ENCODE results near the gene SERINC1.

SERINC1 gene

DNA sequence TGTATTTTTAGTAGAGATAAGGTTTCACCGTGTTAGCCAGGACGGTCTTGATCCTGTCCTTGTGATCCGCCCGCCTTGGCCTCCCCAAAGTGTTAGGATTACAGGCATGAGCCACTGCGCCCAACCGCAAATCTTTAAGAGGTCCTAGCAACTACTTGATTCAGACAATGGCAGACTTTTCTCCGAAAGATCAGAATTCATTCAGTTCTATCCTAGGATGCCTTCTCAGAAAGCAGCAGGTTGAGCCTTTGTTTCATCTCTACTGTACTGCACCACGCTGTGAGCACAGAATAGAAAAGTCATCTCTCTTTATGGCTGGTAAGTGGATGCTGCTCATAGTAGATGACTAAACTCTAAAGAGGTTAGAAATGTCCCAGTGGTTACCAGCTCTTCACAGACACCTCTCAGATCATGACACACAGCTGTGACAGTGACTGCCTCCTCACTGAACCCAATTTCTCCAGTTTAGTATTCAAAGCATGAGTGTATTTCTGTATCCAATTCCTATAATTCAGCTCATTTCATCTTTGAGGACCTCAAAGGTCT lies 78.2 kb downstream of the SERINC1 start:
- Mint-ChIP-seq H3K27me3 (ENCODE audit: low read depth) (no peaks in the 10 kb centered on the region), H3K27ac (no peak overlapping the region), H3K9me3 (no peaks in the 10 kb centered on the region), H3K4me3 (no peak overlapping the region), H3K4me1 (ENCODE audit: low read depth) (peaks cover 6% of the 10 kb centered on the region), H3K36me3 (ENCODE audit: low read depth) (no peaks in the 10 kb centered on the region)
